GM23338 (cell line): ENCODE data around the gene RAD51B.

Source experiments
- CREB1 ChIP-seq: fragments of 250-450 bp; sonication (Bioruptor Pico); IDR thresholded peaks from 2 replicates; pipeline ENCODE4 v1.5.0; 2020; ENCODE audit warnings: low read depth, mild to moderate bottlenecking, moderate library complexity
- CTCF ChIP-seq, 2 experiments: fragments of 200-600 bp in 1 of 2; sonication (generic) in 1 of 2; conservative IDR thresholded peaks; 2 replicates each; pipeline versions ENCODE4 v1.5.1 to v1.6.1; 2016 to 2017; ENCODE audit warnings: antibody characterized with exemption in 2 of 2, low read depth in 2 of 2, mild to moderate bottlenecking in 2 of 2, moderate library complexity in 1 of 2
- ETS1 ChIP-seq: IDR thresholded peaks from 2 replicates; pipeline ENCODE4 v1.6.1; 2016; ENCODE audit warnings: antibody characterized with exemption
- EZH2 ChIP-seq: fragments of 200-600 bp; sonication (generic); IDR thresholded peaks from one replicate; pipeline ENCODE4 v1.8.0; 2017; ENCODE audit warnings: antibody characterized with exemption, mild to moderate bottlenecking, low read depth; ENCODE audit not compliant: unreplicated experiment
- EZH2phosphoT487 ChIP-seq: fragments of 200-600 bp; sonication (generic); IDR thresholded peaks from one replicate; pipeline ENCODE4 v1.8.1; 2018; ENCODE audit warnings: antibody characterized with exemption; ENCODE audit not compliant: unreplicated experiment
- JUNB ChIP-seq: IDR thresholded peaks from one replicate; pipeline ENCODE4 v1.6.1; 2016; ENCODE audit warnings: antibody characterized with exemption; ENCODE audit not compliant: unreplicated experiment
- NANOG ChIP-seq: IDR thresholded peaks from 2 replicates; pipeline ENCODE4 v1.6.1; 2016; ENCODE audit warnings: antibody characterized with exemption, borderline replicate concordance
- POLR2AphosphoS5 ChIP-seq: IDR thresholded peaks from 2 replicates; pipeline ENCODE4 v1.6.1; 2016; ENCODE audit warnings: antibody characterized with exemption, low read depth
- REST ChIP-seq: IDR thresholded peaks from one replicate; pipeline ENCODE4 v1.6.1; 2018; ENCODE audit warnings: antibody characterized with exemption; ENCODE audit not compliant: unreplicated experiment
- ZNF114 ChIP-seq: fragments of 250-450 bp; sonication (Bioruptor Pico); IDR thresholded peaks from 2 replicates; pipeline ENCODE4 v1.5.0; 2020; ENCODE audit warnings: mild to moderate bottlenecking, moderate library complexity
- ZNF331 ChIP-seq: fragments of 250-450 bp; sonication (Bioruptor Pico); IDR thresholded peaks from 2 replicates; pipeline ENCODE4 v1.5.0; 2020; ENCODE audit warnings: low read depth, mild to moderate bottlenecking, moderate library complexity
- ZNF462 ChIP-seq: fragments of 250-450 bp; sonication (Bioruptor Pico); IDR thresholded peaks from 2 replicates; pipeline ENCODE4 v1.5.0; 2020; ENCODE audit warnings: mild to moderate bottlenecking, moderate library complexity

- TF ChIP-seq EZH2phosphoT487, result no peak
- no peak for TF ChIP-seq CTCF (conservative IDR thresholded peaks at IDR 0.05; ENCODE audit: low read depth in 2 of 2)
- TF ChIP-seq CREB1, result no peak
- TF ChIP-seq EZH2, result no peak
- no peak for TF ChIP-seq POLR2AphosphoS5
- no peak for TF ChIP-seq ZNF331 (CRISPR knock-in tag)
- TF ChIP-seq REST, result no peak
- TF ChIP-seq JUNB, result no peak
- TF ChIP-seq ZNF114 (CRISPR knock-in tag), result no peak
- TF ChIP-seq ZNF462 (CRISPR knock-in tag), result no peak
- no peak for TF ChIP-seq NANOG
- no peak for TF ChIP-seq ETS1
Observed at GRCh38 chr14:68606176-68606575, 786.6 kb downstream of the RAD51B start.
